Keratinocyte (primary cell): ENCODE measurements around the gene ATF7.

Experiments
- CTCF ChIP-seq, 3 experiments: IDR thresholded peaks in 1 of 3; conservative IDR thresholded peaks in 1 of 3; optimal IDR thresholded peaks in 1 of 3; 2 replicates in 2 of 3; 3 replicates in 1 of 3; pipeline versions ENCODE3 to v1.5.1; 2011; ENCODE audit warnings: low read length in 3 of 3, mild to moderate bottlenecking in 3 of 3, moderate library complexity in 2 of 3, control low read depth in 1 of 3, inconsistent platforms in 1 of 3; ENCODE audit not compliant: insufficient read depth in 2 of 3; ENCODE audit errors: extremely low read depth in 1 of 3
- EZH2 ChIP-seq: IDR thresholded peaks from one replicate; pipeline ENCODE4 v1.6.1; 2012; ENCODE audit warnings: inconsistent platforms, mild to moderate bottlenecking, low read length, moderate library complexity

GRCh38 chr12:53459097-53459496 lies 167.1 kb downstream of the ATF7 start:
- TF ChIP-seq CTCF (optimal IDR thresholded peaks at IDR 0.05 in 1 of 3, IDR thresholded peaks at IDR 0.05 in 1 of 3, conservative IDR thresholded peaks at IDR 0.05 in 1 of 3; ENCODE audit: extremely low read depth in 1 of 3, insufficient read depth in 2 of 3, low read length in 3 of 3) (no peak), EZH2 (no peak)
